Effector memory CD4-positive, alpha-beta T cell (primary cell): Measurements from ENCODE around the gene EIF2B1.

ENCODE experiments used
- DNase-seq, 3 donors: peaks; one replicate each; pipeline ENCODE4 v3.0.0-alpha.2; 2020
- H3K27ac ChIP-seq: 2 replicates; pipeline ENCODE4 v1.7.0; 2013; ENCODE audit warnings: mild to moderate bottlenecking, low read length, moderate library complexity; ENCODE audit not compliant: insufficient read depth, poor library complexity, severe bottlenecking
- H3K27me3 ChIP-seq: replicated peaks from 2 replicates; pipeline ENCODE4 v1.7.0; 2013; ENCODE audit warnings: mild to moderate bottlenecking, low read length; ENCODE audit not compliant: insufficient read depth, control insufficient read depth, poor library complexity, severe bottlenecking
- H3K36me3 ChIP-seq: 2 replicates; pipeline ENCODE4 v1.7.0; 2013; ENCODE audit warnings: mild to moderate bottlenecking, low read length, moderate library complexity; ENCODE audit not compliant: control insufficient read depth, insufficient read depth
- H3K4me1 ChIP-seq: 2 replicates; pipeline ENCODE4 v1.7.0; 2013; ENCODE audit warnings: low read length, mild to moderate bottlenecking; ENCODE audit not compliant: control insufficient read depth, insufficient read depth, poor library complexity, severe bottlenecking
- H3K4me3 ChIP-seq: 2 replicates; pipeline ENCODE4 v1.7.0; 2013; ENCODE audit warnings: low read length, low read depth, mild to moderate bottlenecking; ENCODE audit not compliant: insufficient read depth, poor library complexity, severe bottlenecking
- H3K9me3 ChIP-seq: 2 replicates; pipeline ENCODE4 v1.7.0; 2013; ENCODE audit warnings: mild to moderate bottlenecking, low read length, moderate library complexity; ENCODE audit not compliant: control insufficient read depth
- total RNA-seq, 3 donors: gene quantifications; one replicate each; lab custom pipeline; 2026; lab: John Stamatoyannopoulos, UW

EIF2B1 gene
- total RNA-seq, result 34.7 to 48.8 (median 48.2) reads per million in 3 donors

GRCh38 chr12:123633379-123634141, at the start of gene EIF2B1, which contains the start of gene GTF2H3:
Gene EIF2B1 (minus strand): TSS chr12:123633686. CDS start chr12:123633557, 129 bp downstream.
Gene GTF2H3 (plus strand): TSS chr12:123633829. CDS start chr12:123633860, 31 bp downstream.
- Histone ChIP-seq H3K4me3 (peak within 1 kb of the TSS; percentile 61), H3K9me3 (no peaks in the 10 kb centered on the region), H3K27me3 (no peaks in the 10 kb centered on the region), H3K27ac (peak within 1 kb of the TSS; percentile 78), H3K36me3 (peaks cover 23% of the 10 kb centered on the region), H3K4me1 (peaks cover 10% of the 10 kb centered on the region)
- peak; percentile 92 to 95 (median 93) for DNase-seq

GRCh38 chr12:123681605-123682004, 48.1 kb upstream of the EIF2B1 start:
- Histone ChIP-seq H3K4me1 (no peaks in the 10 kb centered on the region), H3K36me3 (peaks cover 3% of the 10 kb centered on the region), H3K27me3 (no peaks in the 10 kb centered on the region), H3K9me3 (no peaks in the 10 kb centered on the region), H3K4me3 (no peak overlapping the region), H3K27ac (no peak overlapping the region)
- DNase-seq, result no peak

- Histone ChIP-seq H3K27me3 (no peaks in the 10 kb centered on the region), H3K27ac (no peak overlapping the region), H3K9me3 (no peaks in the 10 kb centered on the region), H3K36me3 (peaks cover 12% of the 10 kb centered on the region), H3K4me3 (no peak overlapping the region), H3K4me1 (no peaks in the 10 kb centered on the region)
- no peak for DNase-seq
These were observed 45.5 kb upstream of the EIF2B1 start for GRCh38 chr12:123678981-123679380.

- no peaks in the 10 kb centered on the region for H3K27me3 ChIP-seq
- no peaks in the 10 kb centered on the region for H3K9me3 ChIP-seq
- no peak overlapping the region for H3K27ac ChIP-seq
- H3K36me3 ChIP-seq, result peaks cover 12% of the 10 kb centered on the region
- H3K4me1 ChIP-seq, result no peaks in the 10 kb centered on the region
- no peak for DNase-seq
- no peak overlapping the region for H3K4me3 ChIP-seq
These were observed 43.3 kb upstream of the EIF2B1 start for GRCh38 chr12:123676616-123677320.

- DNase-seq, result no peak
- no peaks in the 10 kb centered on the region for H3K27me3 ChIP-seq
- H3K9me3 ChIP-seq, result no peaks in the 10 kb centered on the region
- H3K4me1 ChIP-seq, result peaks cover 6% of the 10 kb centered on the region
- H3K36me3 ChIP-seq, result peaks cover 12% of the 10 kb centered on the region
- H3K4me3 ChIP-seq, result no peak overlapping the region
- no peak overlapping the region for H3K27ac ChIP-seq
These were observed 42.0 kb upstream of the EIF2B1 start for GRCh38 chr12:123675436-123675835.

GRCh38 chr12:123671876-123672275, 38.4 kb upstream of the EIF2B1 start:
- no peaks in the 10 kb centered on the region for H3K27me3 ChIP-seq
- no peak for DNase-seq

GRCh38 chr12:123670882-123671728, 37.6 kb upstream of the EIF2B1 start, which contains the start of gene TCTN2:
Gene TCTN2 (plus strand): TSS chr12:123671113. CDS start chr12:123671241, 128 bp downstream.
- peak; percentile 83 to 91 (median 88) for DNase-seq
- H3K27me3 ChIP-seq, result no peaks in the 10 kb centered on the region
- peaks cover 9% of the 10 kb centered on the region for H3K36me3 ChIP-seq
- no peaks in the 10 kb centered on the region for H3K9me3 ChIP-seq
- peak within 1 kb of the TSS; percentile 89 for H3K4me3 ChIP-seq
- peak within 1 kb of the TSS; percentile 60 for H3K27ac ChIP-seq
- H3K4me1 ChIP-seq, result peaks cover 6% of the 10 kb centered on the region

More at GRCh38 chr12:123671876-123672275, 38.4 kb upstream of the EIF2B1 start:
- no peak overlapping the region for H3K4me3 ChIP-seq
- H3K9me3 ChIP-seq, result no peaks in the 10 kb centered on the region
- H3K36me3 ChIP-seq, result peaks cover 9% of the 10 kb centered on the region
- no peak overlapping the region for H3K27ac ChIP-seq
- peaks cover 6% of the 10 kb centered on the region for H3K4me1 ChIP-seq

GRCh38 chr12:123667771-123668170, 34.3 kb upstream of the EIF2B1 start:
- no peak overlapping the region for H3K27ac ChIP-seq
- H3K9me3 ChIP-seq, result no peaks in the 10 kb centered on the region
- peaks cover 6% of the 10 kb centered on the region for H3K4me1 ChIP-seq
- no peaks in the 10 kb centered on the region for H3K27me3 ChIP-seq
- H3K36me3 ChIP-seq, result no peaks in the 10 kb centered on the region
- DNase-seq, result no peak
- no peak overlapping the region for H3K4me3 ChIP-seq

- Histone ChIP-seq H3K4me3 (no peak overlapping the region), H3K9me3 (no peaks in the 10 kb centered on the region), H3K27me3 (no peaks in the 10 kb centered on the region), H3K36me3 (peaks cover 17% of the 10 kb centered on the region), H3K27ac (no peak overlapping the region), H3K4me1 (no peaks in the 10 kb centered on the region)
- DNase-seq, result no peak
These were observed 26.7 kb upstream of the EIF2B1 start for GRCh38 chr12:123659996-123660727.
